Measurements from ENCODE around the gene RPRD1A. TPM values are rescaled to one million over a fixed set of nuclear protein-coding genes. Genes with fewer than 3 reads are reported as not detected.

The RPRD1A gene
- total RNA-seq, 1 donor from 2014 or later: 47.6 TPM

GRCh38 chr18:35948080-35948479 lies 119.3 kb downstream of the RPRD1A start:
- ChIA-PET CTCF (interaction anchor here (0.8 to 1.4 kb wide), 3 partner anchors 10 to 562 kb away, joined by 3 to 4 read pairs (median 4); no protein-coding TSS in a partner anchor), POLR2A (no interaction called here)
- no peak for TF ChIP-seq CTCF (IDR thresholded peaks at IDR 0.05)
- peaks cover 8% of the 10 kb centered on the region for H3K4me1 Mint-ChIP-seq
- H3K9me3 Mint-ChIP-seq: no peaks in the 10 kb centered on the region
- H3K27ac Mint-ChIP-seq: no peak overlapping the region
- DNase-seq (no peak), ATAC-seq (ENCODE audit: low read depth) (no peak)
- no peaks in the 10 kb centered on the region for H3K36me3 Mint-ChIP-seq (ENCODE audit: low read depth)
- no peak overlapping the region for H3K4me3 Mint-ChIP-seq
- intact Hi-C loops (cut with micrococcal nuclease): no loop called here
- peaks cover 27% of the 10 kb centered on the region for H3K27me3 Mint-ChIP-seq

GRCh38 chr18:35942661-35943060 lies 124.7 kb downstream of the RPRD1A start:
- CTCF ChIA-PET: no interaction called here
- H3K4me1 Mint-ChIP-seq: no peaks in the 10 kb centered on the region
- DNase-seq (no peak), ATAC-seq (ENCODE audit: low read depth) (no peak)
- H3K27ac Mint-ChIP-seq: no peak overlapping the region
- TF ChIP-seq CTCF (IDR thresholded peaks at IDR 0.05): no peak
- H3K9me3 Mint-ChIP-seq: no peaks in the 10 kb centered on the region
- H3K4me3 Mint-ChIP-seq: no peak overlapping the region
- POLR2A ChIA-PET: interaction anchor here (0.7 to 1.6 kb wide), 2 partner anchors 183 to 244 kb away, joined by 5 read pairs; no protein-coding TSS in a partner anchor
- intact Hi-C loops (cut with micrococcal nuclease): no loop called here
- H3K36me3 Mint-ChIP-seq (ENCODE audit: low read depth): no peaks in the 10 kb centered on the region
- H3K27me3 Mint-ChIP-seq: peaks cover 10% of the 10 kb centered on the region

DNA sequence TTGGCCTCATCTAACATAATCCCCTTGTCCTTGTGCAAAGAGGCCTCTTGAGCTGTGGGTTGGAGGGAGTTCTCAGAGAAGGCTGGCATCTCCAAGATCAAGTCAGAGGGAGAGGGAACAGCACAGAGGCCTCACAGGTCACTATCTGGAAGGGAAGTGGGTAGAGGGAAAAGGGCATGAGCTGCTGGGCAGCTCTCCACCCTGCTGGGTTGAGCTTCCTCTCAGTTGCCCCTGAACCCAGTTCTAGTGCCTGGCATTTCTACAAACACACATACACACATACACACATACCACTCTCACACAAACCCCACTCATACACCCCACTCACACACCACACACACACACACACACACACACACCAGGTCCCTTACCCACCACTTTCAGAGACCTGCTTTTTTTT lies 125.2 kb downstream of the RPRD1A start:
- no peak for ATAC-seq (ENCODE audit: low read depth)
- H3K9me3 Mint-ChIP-seq: no peaks in the 10 kb centered on the region

DNA sequence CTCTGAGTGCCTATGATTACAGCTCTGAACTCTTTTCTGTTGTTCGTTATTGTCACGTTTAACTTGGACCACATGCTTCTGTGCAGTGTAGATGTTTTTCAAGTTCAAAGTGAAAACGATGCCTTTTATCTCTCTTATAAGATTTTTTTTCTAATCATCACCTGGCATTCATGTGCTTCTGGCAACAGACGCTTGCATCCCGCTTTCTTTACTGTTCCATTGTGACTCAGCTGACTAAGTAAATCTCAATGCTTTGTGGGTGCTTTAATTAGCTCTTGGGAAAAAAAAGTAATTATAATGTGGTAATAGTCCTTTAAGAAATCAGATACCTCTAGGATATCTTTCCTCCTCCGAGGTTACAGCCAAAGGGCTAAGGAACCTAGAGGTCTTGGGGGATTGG lies 126.1 kb downstream of the RPRD1A start:
- ChIA-PET POLR2A (no interaction called here), CTCF (interaction anchor here (1.6 kb wide), 1 partner anchor 185 kb away, joined by 5 read pairs; no protein-coding TSS in a partner anchor)
- H3K27me3 Mint-ChIP-seq: peaks cover 10% of the 10 kb centered on the region
- no peaks in the 10 kb centered on the region for H3K4me1 Mint-ChIP-seq
- intact Hi-C loops (cut with micrococcal nuclease): no loop called here
- no peak overlapping the region for H3K27ac Mint-ChIP-seq
- ATAC-seq (ENCODE audit: low read depth) (no peak), DNase-seq (no peak)
- no peak for TF ChIP-seq CTCF (IDR thresholded peaks at IDR 0.05)
- H3K36me3 Mint-ChIP-seq (ENCODE audit: low read depth): no peaks in the 10 kb centered on the region
- H3K9me3 Mint-ChIP-seq: no peaks in the 10 kb centered on the region
- no peak overlapping the region for H3K4me3 Mint-ChIP-seq

More for the DNA sequence above, 125.2 kb downstream of the RPRD1A start:
- no peaks in the 10 kb centered on the region for H3K4me1 Mint-ChIP-seq
- CTCF ChIA-PET: interaction anchor here (1.6 kb wide), 1 partner anchor 186 kb away, joined by 5 read pairs; no protein-coding TSS in a partner anchor
- no peak overlapping the region for H3K27ac Mint-ChIP-seq
- no peak for DNase-seq
- POLR2A ChIA-PET: interaction anchor here (0.7 to 1.6 kb wide), 2 partner anchors 183 to 245 kb away, joined by 5 read pairs; no protein-coding TSS in a partner anchor
- no peak overlapping the region for H3K4me3 Mint-ChIP-seq
- no peaks in the 10 kb centered on the region for H3K36me3 Mint-ChIP-seq (ENCODE audit: low read depth)
- intact Hi-C loops (cut with micrococcal nuclease): no loop called here
- H3K27me3 Mint-ChIP-seq: peaks cover 10% of the 10 kb centered on the region
- TF ChIP-seq CTCF (IDR thresholded peaks at IDR 0.05): no peak

Other genes starting within 250 kb of the RPRD1A start
- gene SLC39A6, start 61.8 kb upstream of the RPRD1A start, total RNA-seq: 17.6 and 18.6 TPM in 2 replicates
- gene ELP2, start 62.3 kb upstream of the RPRD1A start, total RNA-seq: 105 and 124 TPM in 2 replicates
- 0.39 and 0.42 TPM in 2 replicates for gene MOCOS, start 119.9 kb upstream of the RPRD1A start, total RNA-seq
- not detected in 2 replicates for gene FHOD3, start 230.2 kb upstream of the RPRD1A start, total RNA-seq